ENCODE data around the gene FBXW12. TPM values are rescaled to one million over a fixed set of nuclear protein-coding genes. Genes with fewer than 3 reads are reported as not detected.
"Not testable (repeated sequence)": the region's sequence is repeated elsewhere in the genome, so short reads cannot be mapped to it uniquely, and the experiment has no call there.

The FBXW12 gene
- total RNA-seq, 1 experiment from 2014 or later, result not detected

DNA sequence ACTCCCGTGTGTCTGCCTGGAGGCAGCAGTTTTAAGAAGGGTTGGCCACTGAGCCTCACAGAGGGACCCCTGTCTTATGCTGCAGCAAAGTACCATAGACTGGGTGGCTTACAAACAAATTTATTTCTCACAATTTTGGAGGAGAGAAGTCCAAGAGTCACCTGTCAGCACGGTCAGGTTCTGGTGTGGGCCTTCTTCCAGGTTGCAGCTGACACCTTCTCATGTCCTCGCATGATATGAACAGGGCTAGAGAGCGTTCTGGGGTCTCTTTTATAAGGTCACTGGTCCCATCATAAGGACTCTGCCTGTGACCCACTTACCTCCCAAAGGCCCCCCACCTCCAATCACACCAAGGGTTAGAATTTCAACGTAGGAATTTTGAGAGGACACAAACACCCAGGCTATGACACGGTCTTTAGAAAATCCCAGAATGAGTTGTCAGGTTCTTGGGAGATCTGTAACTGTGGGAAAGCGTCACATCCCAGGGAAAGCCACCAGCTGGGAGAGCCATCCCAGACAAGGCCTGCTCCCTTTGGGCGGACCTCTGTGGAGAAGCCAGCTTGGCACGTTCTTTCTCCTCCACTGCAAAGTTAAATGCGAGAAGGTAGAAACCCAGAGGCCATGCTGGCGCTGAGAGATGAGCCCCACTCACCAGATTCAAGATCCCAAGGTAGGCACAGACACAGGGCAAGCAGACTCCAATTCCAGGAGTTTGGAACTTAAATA, at the start of gene FBXW12 (continued):
- TF ChIP-seq, protein P1, sequence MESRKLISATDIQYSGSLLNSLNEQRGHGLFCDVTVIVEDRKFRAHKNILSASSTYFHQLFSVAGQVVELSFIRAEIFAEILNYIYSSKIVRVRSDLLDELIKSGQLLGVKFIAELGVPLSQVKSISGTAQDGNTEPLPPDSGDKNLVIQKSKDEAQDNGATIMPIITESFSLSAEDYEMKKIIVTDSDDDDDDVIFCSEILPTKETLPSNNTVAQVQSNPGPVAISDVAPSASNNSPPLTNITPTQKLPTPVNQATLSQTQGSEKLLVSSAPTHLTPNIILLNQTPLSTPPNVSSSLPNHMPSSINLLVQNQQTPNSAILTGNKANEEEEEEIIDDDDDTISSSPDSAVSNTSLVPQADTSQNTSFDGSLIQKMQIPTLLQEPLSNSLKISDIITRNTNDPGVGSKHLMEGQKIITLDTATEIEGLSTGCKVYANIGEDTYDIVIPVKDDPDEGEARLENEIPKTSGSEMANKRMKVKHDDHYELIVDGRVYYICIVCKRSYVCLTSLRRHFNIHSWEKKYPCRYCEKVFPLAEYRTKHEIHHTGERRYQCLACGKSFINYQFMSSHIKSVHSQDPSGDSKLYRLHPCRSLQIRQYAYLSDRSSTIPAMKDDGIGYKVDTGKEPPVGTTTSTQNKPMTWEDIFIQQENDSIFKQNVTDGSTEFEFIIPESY (IDR thresholded peaks at IDR 0.05; ENCODE audit: extremely low read depth, insufficient replicate concordance, low read length), result no peak

DNA sequence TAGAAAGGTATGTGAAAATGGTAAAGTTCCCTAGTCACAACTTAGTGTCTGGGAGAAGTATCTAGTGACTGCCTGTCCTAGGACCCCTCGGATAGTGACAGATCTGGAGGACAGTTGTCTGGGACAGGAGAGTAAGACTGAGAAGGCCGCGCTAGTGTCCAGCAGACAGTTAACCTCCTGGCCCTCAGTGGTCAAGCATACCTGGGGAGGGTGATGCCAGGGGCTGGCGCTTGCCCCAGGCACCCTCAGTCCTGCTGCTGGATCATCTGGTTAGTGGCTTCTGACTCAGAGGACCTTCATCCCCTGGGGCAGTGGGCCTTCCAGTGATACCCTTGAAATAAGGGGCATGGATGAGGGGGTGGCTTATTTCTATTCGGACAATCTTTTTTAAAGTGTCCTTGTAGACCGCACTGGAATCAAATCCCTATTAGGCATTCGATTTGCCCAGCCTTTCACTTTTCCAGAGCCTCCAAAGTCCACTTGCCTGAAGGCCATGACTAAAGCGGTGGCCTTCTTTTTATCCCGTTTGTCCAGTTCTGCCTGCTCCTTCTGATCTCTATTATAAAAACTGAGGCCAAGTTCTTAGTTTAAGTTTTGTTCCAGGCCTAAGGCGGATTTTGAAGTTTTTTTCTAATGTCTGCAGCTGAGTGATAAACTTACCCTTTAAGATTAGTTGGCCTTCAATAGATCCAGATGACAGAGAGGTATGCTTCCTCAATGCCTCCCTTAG, 40.1 kb upstream of the FBXW12 start:
- BruUV-seq (replicated peaks); H3K27me3 ChIP-seq (ENCODE audit: insufficient read depth, low read length); intact Hi-C loops (cut with micrococcal nuclease); H3K36me3 ChIP-seq (ENCODE audit: control insufficient read depth in 1 of 2, insufficient read depth in 2 of 2, low read length in 2 of 2); H3K4me2 ChIP-seq (ENCODE audit: low read length); H3K79me2 ChIP-seq (ENCODE audit: insufficient read depth, low read length); H3K4me1 ChIP-seq (ENCODE audit: control insufficient read depth in 1 of 2, insufficient read depth in 2 of 2, low read length in 2 of 2); H4K20me1 ChIP-seq (ENCODE audit: insufficient read depth); RAD21 ChIA-PET (ENCODE audit: low non-redundant PET in 1 of 2, low total read pairs in 2 of 2, uncharacterized antibody in 2 of 2, unreplicated experiment in 2 of 2); H3K4me3 ChIP-seq (replicated peaks in 1 of 2; ENCODE audit: low read depth in 1 of 2, low read length in 2 of 2); H3K9me2 ChIP-seq (ENCODE audit: insufficient read depth); POLR2A ChIA-PET; CTCF ChIA-PET; H3K9ac ChIP-seq (ENCODE audit: low read length); ATAC-seq; H2AFZ ChIP-seq (ENCODE audit: low read depth, low read length, poor library complexity, severe bottlenecking); DNase-seq (ENCODE audit: low read depth, low spot score); H3K27ac ChIP-seq (ENCODE audit: low read depth, low read length); H3K9me3 ChIP-seq (ENCODE audit: control insufficient read depth in 1 of 2, insufficient read depth in 1 of 2, low read depth in 1 of 2, low read length in 2 of 2): not testable (repeated sequence)

DNA sequence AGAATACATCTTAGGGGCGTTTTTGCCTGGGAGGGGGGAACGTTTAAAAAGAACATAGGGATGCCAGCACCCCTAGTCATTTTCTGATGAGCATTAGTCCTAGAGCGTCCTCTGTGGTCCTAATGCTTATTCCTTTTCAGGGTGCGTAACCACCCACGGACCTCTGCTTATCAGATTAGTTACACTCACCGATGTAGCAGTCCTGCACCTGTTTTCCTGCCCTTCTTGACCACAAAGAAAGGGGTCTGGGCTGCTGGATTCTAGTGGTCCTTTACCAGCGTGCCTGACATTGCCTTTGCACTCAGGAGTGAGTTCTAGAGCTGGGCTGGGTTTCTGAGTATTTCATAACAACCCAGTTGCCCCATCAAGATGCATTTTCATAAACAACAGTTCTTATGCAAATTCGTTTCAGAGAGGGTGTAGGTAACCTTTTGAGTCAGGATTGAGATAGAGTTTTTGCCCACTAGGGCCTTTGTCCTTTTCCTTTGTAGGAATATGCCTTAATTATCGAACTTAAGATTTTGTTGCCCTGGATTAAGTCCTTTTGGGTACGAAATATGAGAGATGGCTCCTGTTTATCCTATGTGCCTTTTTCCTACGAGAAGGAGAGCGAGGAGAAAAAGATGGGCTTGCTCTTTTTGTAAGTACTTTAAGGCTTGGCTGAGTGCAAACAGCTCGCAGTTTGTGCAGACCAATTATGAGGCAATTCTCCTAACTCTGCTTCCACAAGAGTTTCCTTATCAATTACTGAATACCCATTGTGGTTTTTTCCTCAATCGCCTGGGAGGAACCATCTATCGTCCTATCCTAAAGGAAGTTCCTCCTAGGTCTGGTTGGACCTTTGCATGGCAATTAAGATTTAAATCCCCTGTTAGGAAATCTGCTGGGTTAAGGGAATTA, 38.4 kb upstream of the FBXW12 start, which contains the start of gene SPINK8:
TSS of gene SPINK8 (minus strand) at position 316 of the 900 bp plus-strand sequence. CDS start 5,320 bp downstream, outside the sequence.
- BruUV-seq (replicated peaks); H3K27ac ChIP-seq (ENCODE audit: low read depth, low read length); ATAC-seq; H3K4me3 ChIP-seq (replicated peaks in 1 of 2; ENCODE audit: low read depth in 1 of 2, low read length in 2 of 2); H3K9me3 ChIP-seq (ENCODE audit: control insufficient read depth in 1 of 2, insufficient read depth in 1 of 2, low read depth in 1 of 2, low read length in 2 of 2); H3K9ac ChIP-seq (ENCODE audit: low read length); RAD21 ChIA-PET (ENCODE audit: low non-redundant PET in 1 of 2, low total read pairs in 2 of 2, uncharacterized antibody in 2 of 2, unreplicated experiment in 2 of 2); H3K36me3 ChIP-seq (ENCODE audit: control insufficient read depth in 1 of 2, insufficient read depth in 2 of 2, low read length in 2 of 2); CTCF ChIA-PET; H3K79me2 ChIP-seq (ENCODE audit: insufficient read depth, low read length); H3K27me3 ChIP-seq (ENCODE audit: insufficient read depth, low read length); H3K4me1 ChIP-seq (ENCODE audit: control insufficient read depth in 1 of 2, insufficient read depth in 2 of 2, low read length in 2 of 2); POLR2A ChIA-PET; DNase-seq (ENCODE audit: low read depth, low spot score); intact Hi-C loops (cut with micrococcal nuclease); H3K9me2 ChIP-seq (ENCODE audit: insufficient read depth); H2AFZ ChIP-seq (ENCODE audit: low read depth, low read length, poor library complexity, severe bottlenecking); H4K20me1 ChIP-seq (ENCODE audit: insufficient read depth); H3K4me2 ChIP-seq (ENCODE audit: low read length): not testable (repeated sequence)

Data from HCT116 (cell line).